ENCODE results near the gene HVCN1.

HVCN1 gene

GRCh38 chr12:110699591-110700445 is 10.9 kb upstream of the HVCN1 start:
- peak in 6 of 51 donors; percentile 3 to 9 (median 6) for DNase-seq

- DNase-seq, result peak in 35 of 51 donors; percentile 11 to 74 (median 38)
Observed at GRCh38 chr12:110698171-110698902, 9.4 kb upstream of the HVCN1 start.

- DNase-seq, result no peak
Observed at GRCh38 chr12:110697236-110697635, 8.3 kb upstream of the HVCN1 start.

GRCh38 chr12:110696283-110696682 is 7.4 kb upstream of the HVCN1 start:
- DNase-seq, result no peak

- DNase-seq, result peak in 22 of 51 donors; percentile 6 to 47 (median 20)
Observed at GRCh38 chr12:110694330-110694901, 5.5 kb upstream of the HVCN1 start.

- peak in 3 of 51 donors; percentile 12 to 18 (median 16) for DNase-seq
Observed at GRCh38 chr12:110693731-110694130, 4.8 kb upstream of the HVCN1 start.

GRCh38 chr12:110690127-110690430 is 1.2 kb upstream of the HVCN1 start:
- no peak for DNase-seq

- peak in 19 of 51 donors; percentile 8 to 57 (median 29) for DNase-seq
Observed at GRCh38 chr12:110689281-110690126, 589 bp upstream of the HVCN1 start.

GRCh38 chr12:110687396-110688169 is 1.3 kb downstream of the HVCN1 start:
- DNase-seq, result peak in 1 of 51 donors; percentile 17

GRCh38 chr12:110686294-110686903 is 2.5 kb downstream of the HVCN1 start:
- DNase-seq, result no peak

GRCh38 chr12:110684312-110684836 is 4.5 kb downstream of the HVCN1 start:
- no peak for DNase-seq

- DNase-seq, result no peak
Observed at GRCh38 chr12:110683888-110684287, 5.0 kb downstream of the HVCN1 start.

GRCh38 chr12:110680032-110680431 is 8.9 kb downstream of the HVCN1 start:
- DNase-seq, result no peak

- no peak for DNase-seq
Observed at GRCh38 chr12:110679201-110679600, 9.7 kb downstream of the HVCN1 start.

GRCh38 chr12:110677982-110678381 is 10.9 kb downstream of the HVCN1 start:
- DNase-seq, result no peak

GRCh38 chr12:110677206-110677911 is 11.6 kb downstream of the HVCN1 start:
- peak in 2 of 51 donors; percentile 3 to 9 for DNase-seq

GRCh38 chr12:110676171-110676570 is 12.7 kb downstream of the HVCN1 start:
- DNase-seq, result no peak

- no peak for DNase-seq
Observed at GRCh38 chr12:110670161-110670701, 18.7 kb downstream of the HVCN1 start.

GRCh38 chr12:110669193-110669502 is 19.8 kb downstream of the HVCN1 start:
- DNase-seq, result no peak
